Measurements from ENCODE around the gene FNDC8.

DNA sequence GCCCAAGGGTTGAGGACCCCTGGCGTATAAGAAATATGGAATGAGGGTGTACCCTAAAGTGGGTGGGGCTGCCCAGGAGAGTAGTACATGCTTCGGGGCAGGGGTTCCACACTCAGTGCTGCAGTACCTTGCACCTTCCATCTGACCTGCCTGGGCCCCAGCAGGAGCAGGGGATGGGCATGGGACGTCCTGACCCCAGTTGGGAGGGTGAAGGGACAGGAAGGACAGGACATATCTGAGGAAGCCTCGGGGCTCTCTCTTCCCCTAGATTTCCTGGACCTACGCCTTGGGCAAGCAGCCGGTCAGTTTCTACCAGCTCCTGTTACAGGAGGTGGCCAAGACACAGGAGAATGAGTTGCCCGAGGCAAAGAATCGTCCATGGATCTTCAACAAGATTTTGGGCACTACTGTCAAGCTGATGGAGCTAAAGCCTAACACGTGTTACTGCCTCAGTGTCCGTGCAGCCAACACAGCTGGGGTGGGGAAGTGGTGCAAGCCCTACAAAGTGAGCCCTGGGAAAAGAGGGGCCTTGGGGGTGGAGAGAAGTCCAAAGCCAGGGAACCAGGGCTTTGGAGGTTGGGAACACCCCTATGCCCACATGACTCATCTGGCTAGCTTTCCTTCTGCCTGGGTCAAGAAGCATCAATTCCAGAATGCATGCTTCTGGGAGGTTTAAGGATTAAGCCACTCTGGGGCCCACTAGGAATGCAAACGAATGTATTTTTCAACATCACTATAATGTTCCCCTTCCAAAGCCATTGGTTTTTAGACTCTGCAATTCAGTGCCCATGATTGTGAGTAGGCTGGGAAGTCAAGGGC is 7.9 kb downstream of the FNDC8 start:
- TF ChIP-seq, protein P1, sequence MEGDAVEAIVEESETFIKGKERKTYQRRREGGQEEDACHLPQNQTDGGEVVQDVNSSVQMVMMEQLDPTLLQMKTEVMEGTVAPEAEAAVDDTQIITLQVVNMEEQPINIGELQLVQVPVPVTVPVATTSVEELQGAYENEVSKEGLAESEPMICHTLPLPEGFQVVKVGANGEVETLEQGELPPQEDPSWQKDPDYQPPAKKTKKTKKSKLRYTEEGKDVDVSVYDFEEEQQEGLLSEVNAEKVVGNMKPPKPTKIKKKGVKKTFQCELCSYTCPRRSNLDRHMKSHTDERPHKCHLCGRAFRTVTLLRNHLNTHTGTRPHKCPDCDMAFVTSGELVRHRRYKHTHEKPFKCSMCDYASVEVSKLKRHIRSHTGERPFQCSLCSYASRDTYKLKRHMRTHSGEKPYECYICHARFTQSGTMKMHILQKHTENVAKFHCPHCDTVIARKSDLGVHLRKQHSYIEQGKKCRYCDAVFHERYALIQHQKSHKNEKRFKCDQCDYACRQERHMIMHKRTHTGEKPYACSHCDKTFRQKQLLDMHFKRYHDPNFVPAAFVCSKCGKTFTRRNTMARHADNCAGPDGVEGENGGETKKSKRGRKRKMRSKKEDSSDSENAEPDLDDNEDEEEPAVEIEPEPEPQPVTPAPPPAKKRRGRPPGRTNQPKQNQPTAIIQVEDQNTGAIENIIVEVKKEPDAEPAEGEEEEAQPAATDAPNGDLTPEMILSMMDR (IDR thresholded peaks at IDR 0.05), result no peak
- TF ChIP-seq POLR2A (IDR thresholded peaks at IDR 0.05), result no peak

All from Peyer's patch (tissue), 4 donors.